Fibroblast of villous mesenchyme (primary cell): ENCODE measurements around the gene FHL5. TPM values are rescaled to one million over a fixed set of nuclear protein-coding genes. Genes with fewer than 3 reads are reported as not detected.

Source experiments
- DNase-seq: peaks from one replicate; pipeline ENCODE4 v3.0.0-alpha.2; 2010; ENCODE audit warnings: low read depth
- H3K4me3 ChIP-seq: 2 replicates; pipeline ENCODE4 v1.5.1; 2011; ENCODE audit warnings: low read depth, mild to moderate bottlenecking, low read length
- CTCF ChIP-seq: IDR thresholded peaks from 2 replicates; pipeline ENCODE4 v1.5.1; 2012; ENCODE audit warnings: low read depth, mild to moderate bottlenecking, low read length; ENCODE audit not compliant: insufficient read depth
- small RNA-seq: library from RNA; depleted of rRNA; stranded (forward); fragments of <200 nt; gene quantifications from one replicate; pipeline ENCODE3, GENCODE V24; 2012
- total RNA-seq: library from RNA; depleted of rRNA; stranded (reverse); fragments of >200 nt; gene quantifications from 2 replicates; pipeline ENCODE4 v1.2.3, GENCODE V29; 2012

The FHL5 gene
- total RNA-seq, 1 donor, result not detected

GRCh38 chr6:96651816-96652215 lies 88.9 kb downstream of the FHL5 start:
- H3K4me3 ChIP-seq, result no peak overlapping the region
- no peak for DNase-seq
- TF ChIP-seq CTCF, result no peak

- no peak for TF ChIP-seq CTCF
- no peak overlapping the region for H3K4me3 ChIP-seq
These were observed 89.6 kb downstream of the FHL5 start for GRCh38 chr6:96652552-96652951.

GRCh38 chr6:96653181-96653580 lies 90.3 kb downstream of the FHL5 start:
- TF ChIP-seq CTCF, result no peak

More at GRCh38 chr6:96652552-96652951, 89.6 kb downstream of the FHL5 start:
- DNase-seq, result no peak

GRCh38 chr6:96656567-96656966 lies 93.6 kb downstream of the FHL5 start:
- H3K4me3 ChIP-seq, result no peak overlapping the region
- DNase-seq, result no peak
- TF ChIP-seq CTCF, result no peak

More at GRCh38 chr6:96653181-96653580, 90.3 kb downstream of the FHL5 start:
- H3K4me3 ChIP-seq, result no peak overlapping the region
- DNase-seq, result no peak

GRCh38 chr6:96657344-96657743 lies 94.4 kb downstream of the FHL5 start:
- H3K4me3 ChIP-seq, result no peak overlapping the region
- no peak for TF ChIP-seq CTCF
- DNase-seq, result no peak

- no peak for DNase-seq
- no peak for TF ChIP-seq CTCF
- no peak overlapping the region for H3K4me3 ChIP-seq
These were observed 96.3 kb downstream of the FHL5 start for GRCh38 chr6:96659084-96659845.

Small RNA genes lying within 50 kb of the gene (small RNA-seq; reads per million reads assigned to genes)
- gene RNU4-70P, result not detected

Other genes starting within 250 kb of the FHL5 start
- gene UFL1, start 41.3 kb upstream of the FHL5 start, total RNA-seq, result 28.3 and 41.0 TPM in 2 replicates